HG02763 (cell line): ENCODE data around the gene CIROP.
"Not testable (repeated sequence)": the region's sequence is repeated elsewhere in the genome, so short reads cannot be mapped to it uniquely, and the experiment has no call there.

Source experiments
- ATAC-seq: cut with Tn5 transposase; IDR thresholded peaks from one replicate; pipeline ENCODE4 v1.9.1; 2021; ENCODE audit warnings: mild to moderate bottlenecking, moderate library complexity; ENCODE audit not compliant: unreplicated experiment

CIROP gene

GRCh38 chr14:23114669-23115038 lies 9.9 kb upstream of the CIROP start:
- ATAC-seq = no peak

- no peak for ATAC-seq
These were observed 9.3 kb upstream of the CIROP start for GRCh38 chr14:23114120-23114458.

GRCh38 chr14:23113431-23114119 lies 8.8 kb upstream of the CIROP start:
- no peak for ATAC-seq

GRCh38 chr14:23112359-23113178 lies 7.8 kb upstream of the CIROP start:
- ATAC-seq = no peak

- no peak for ATAC-seq
These were observed 6.0 kb upstream of the CIROP start for GRCh38 chr14:23110579-23111365.

- ATAC-seq = no peak
These were observed 5.0 kb upstream of the CIROP start for GRCh38 chr14:23109769-23110168.

GRCh38 chr14:23108169-23108568 lies 3.4 kb upstream of the CIROP start:
- ATAC-seq = not testable (repeated sequence)

GRCh38 chr14:23107620-23108019 lies 2.8 kb upstream of the CIROP start:
- not testable (repeated sequence) for ATAC-seq

GRCh38 chr14:23106747-23107045 lies 1.9 kb upstream of the CIROP start:
- no peak for ATAC-seq

GRCh38 chr14:23105348-23105824 lies 597 bp upstream of the CIROP start:
- ATAC-seq = no peak

- ATAC-seq = no peak
These were observed 659 bp downstream of the CIROP start for GRCh38 chr14:23104070-23104590.

- ATAC-seq = no peak
These were observed 1.2 kb downstream of the CIROP start for GRCh38 chr14:23103581-23103980.

GRCh38 chr14:23102801-23103200 lies 2.0 kb downstream of the CIROP start:
- ATAC-seq = no peak

- ATAC-seq = no peak
These were observed 2.7 kb downstream of the CIROP start for GRCh38 chr14:23101986-23102625.

GRCh38 chr14:23101213-23101970 lies 3.4 kb downstream of the CIROP start:
- ATAC-seq = no peak

GRCh38 chr14:23099212-23099861 lies 5.5 kb downstream of the CIROP start:
- no peak for ATAC-seq

- ATAC-seq = no peak
These were observed 7.0 kb downstream of the CIROP start for GRCh38 chr14:23097786-23098185.

- peak; percentile 89 for ATAC-seq
These were observed 9.3 kb downstream of the CIROP start, which contains the start of gene C14orf119 for GRCh38 chr14:23095196-23096108. C14orf119 (plus strand) TSS chr14:23095505; CDS start chr14:23097659, 2,154 bp downstream.
